K562 (cell line): ENCODE data around the gene NFAM1. TPM values are rescaled to one million over a fixed set of nuclear protein-coding genes. Genes with fewer than 3 reads are reported as not detected.

Experiments used
- BCL6 ChIP-seq: fragments of 250-450 bp; sonication (Bioruptor Pico); IDR thresholded peaks from 2 replicates; pipeline ENCODE4 v1.4.0; 2020
- CEBPB ChIP-seq: fragments of 450-650 bp; IDR thresholded peaks from 2 replicates; pipeline ENCODE4 v1.6.1; 2016; ENCODE audit warnings: missing genetic modification characterization, missing compliant biosample characterization
- EHMT2 ChIP-seq: fragments of 450-650 bp; IDR thresholded peaks from 2 replicates; pipeline ENCODE4 v1.6.1; 2018; ENCODE audit warnings: antibody characterized with exemption
- ETV5 ChIP-seq: sonication (generic); formaldehyde crosslinking; IDR thresholded peaks from 2 replicates; pipeline ENCODE4 v1.4.0; 2020; ENCODE audit warnings: low read depth, mild to moderate bottlenecking, missing genetic modification reagents
- FOXJ2 ChIP-seq: fragments of 200-800 bp; sonication (Bioruptor generic); IDR thresholded peaks from 2 replicates; pipeline ENCODE4 v1.6.1; 2016; ENCODE audit warnings: missing genetic modification characterization, missing compliant biosample characterization
- MCM2 ChIP-seq: fragments of 450-650 bp; IDR thresholded peaks from 2 replicates; pipeline ENCODE4 v1.6.1; 2017; ENCODE audit warnings: low read depth, mild to moderate bottlenecking
- MCM3 ChIP-seq: fragments of 450-650 bp; IDR thresholded peaks from 2 replicates; pipeline ENCODE4 v1.6.1; 2016
- NONO ChIP-seq, 2 experiments: fragments of 200-400 bp in 1 of 2; fragments of 450-650 bp in 1 of 2; formaldehyde crosslinking in 1 of 2; IDR thresholded peaks; 2 replicates each; pipeline ENCODE4 v1.6.1; 2017; ENCODE audit warnings: low read depth in 2 of 2, mild to moderate bottlenecking in 2 of 2, moderate library complexity in 2 of 2, low read length in 1 of 2
- PPARD ChIP-seq: fragments of 250-450 bp; sonication (Bioruptor Pico); IDR thresholded peaks from 2 replicates; pipeline ENCODE4 v1.8.0; 2022; ENCODE audit warnings: inconsistent platforms, mild to moderate bottlenecking, moderate library complexity
- TAL1 ChIP-seq: fragments of 450-650 bp; IDR thresholded peaks from 2 replicates; pipeline ENCODE4 v1.6.1; 2016; ENCODE audit warnings: mild to moderate bottlenecking
- TARDBP ChIP-seq: fragments of 450-650 bp; IDR thresholded peaks from 2 replicates; pipeline ENCODE4 v1.6.1; 2016
- ZBTB1 ChIP-seq: sonication (generic); formaldehyde crosslinking; IDR thresholded peaks from 2 replicates; pipeline ENCODE4 v1.8.1; 2023; ENCODE audit warnings: missing genetic modification reagents, low read depth, mild to moderate bottlenecking, borderline replicate concordance
- ZNF780A ChIP-seq: fragments of 250-450 bp; sonication (Bioruptor Pico); IDR thresholded peaks from 2 replicates; pipeline ENCODE4 v1.5.0; 2021; ENCODE audit warnings: mild to moderate bottlenecking
- polyA plus RNA-seq, 8 experiments: library from polyadenylated mRNA; depleted of rRNA in 4 of 8; stranded (reverse) in 5 of 8; unstranded in 3 of 8; fragments of >200 nt; fragmentation: Nextera tagmentation in 2 of 8; fragmentation: Illumina TruSeq in 1 of 8; extraction: Ambion mirVana in 2 of 8; extraction: Trizol in 1 of 8; gene quantifications; 2 replicates each; pipeline versions ENCODE4 v1.2.1 to v1.2.3, GENCODE V29; 2011 to 2014; ENCODE audit warnings: inconsistent platforms in 1 of 8, missing spikeins in 1 of 8
- total RNA-seq, 7 experiments: library from RNA; depleted of rRNA in 6 of 7; stranded (reverse); fragments of >200 nt in 6 of 7; fragmentation: Illumina TruSeq in 2 of 7; extraction: Trizol in 2 of 7; gene quantifications; 2 replicates each; pipeline versions ENCODE4 v1.2.1 to v1.2.3, GENCODE V29; 2011 to 2021; ENCODE audit warnings: low replicate concordance in 1 of 7
- TF ChIP-seq, protein P1 (sequence below), 2 experiments: fragments of 200-800 bp in 1 of 2; sonication (Bioruptor generic) in 1 of 2; sonication (generic) in 1 of 2; formaldehyde crosslinking in 1 of 2; IDR thresholded peaks in 1 of 2; conservative IDR thresholded peaks in 1 of 2; 2 replicates each; pipeline versions ENCODE4 v1.5.0 to v1.6.1; 2016 to 2020; ENCODE audit warnings: missing compliant biosample characterization in 1 of 2, missing genetic modification characterization in 1 of 2, missing genetic modification reagents in 1 of 2
- TF ChIP-seq, protein P2 (sequence below): sonication (generic); formaldehyde crosslinking; IDR thresholded peaks from 2 replicates; pipeline ENCODE4 v1.8.0; 2023; ENCODE audit warnings: missing genetic modification reagents, mild to moderate bottlenecking, borderline replicate concordance
- TF ChIP-seq, protein P3 (sequence below): sonication (generic); formaldehyde crosslinking; IDR thresholded peaks from 2 replicates; pipeline ENCODE4 v1.8.0; 2022; ENCODE audit warnings: mild to moderate bottlenecking, missing genetic modification reagents, borderline replicate concordance
- TF ChIP-seq, protein P4 (sequence below): fragments of 450-650 bp; formaldehyde crosslinking; IDR thresholded peaks from 2 replicates; pipeline ENCODE4 v1.4.0; 2020; ENCODE audit warnings: mild to moderate bottlenecking, moderate library complexity

Gene NFAM1
- total and polyA plus RNA-seq, 9 of the 15 experiments (the other 6 are each of a cell fraction or from before 2014, with no cell fraction given), result 0.01 to 0.18 (median 0.03) TPM; not detected in 5

DNA sequence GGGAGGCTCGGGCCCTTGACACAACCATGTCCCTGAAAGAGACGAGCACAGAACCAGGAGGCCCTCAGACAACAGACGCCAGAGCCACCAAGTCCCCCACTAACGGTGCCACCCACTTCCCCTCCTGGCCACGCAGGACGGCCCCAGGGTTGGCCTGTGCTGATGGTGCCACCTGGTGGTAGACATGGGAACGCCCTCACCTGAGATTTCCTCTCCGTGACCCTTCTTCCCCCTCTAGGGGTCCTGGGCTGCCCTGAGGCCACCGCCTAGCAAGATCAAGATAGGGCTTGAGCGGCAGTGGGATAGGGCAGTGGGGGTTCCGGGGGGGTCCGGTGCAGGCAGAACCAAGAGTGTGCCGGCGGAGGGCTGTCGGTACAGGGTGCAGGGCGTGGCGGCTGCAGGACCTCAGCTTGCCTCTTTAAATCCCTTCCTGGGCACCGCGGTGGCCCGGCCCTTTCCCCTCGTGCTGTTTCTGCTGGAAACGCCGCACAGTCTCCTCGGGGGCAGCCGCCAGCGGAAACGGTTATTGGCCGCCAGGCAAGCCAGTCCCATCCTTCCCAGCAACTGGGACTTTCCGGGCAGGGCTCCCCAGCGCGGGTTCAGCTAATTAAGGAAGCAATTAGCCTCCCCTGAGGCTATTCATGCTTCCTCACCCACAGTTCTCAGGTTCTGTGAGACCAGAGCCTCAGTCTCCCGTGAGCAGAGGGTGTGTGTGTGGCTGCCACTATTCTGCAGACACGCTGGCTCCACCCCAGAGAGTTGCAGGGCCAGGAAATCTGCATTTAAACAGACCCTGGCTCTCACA is 5.5 kb upstream of the NFAM1 start (continued):
- TF ChIP-seq NONO (IDR thresholded peaks at IDR 0.05; ENCODE audit: low read depth in 2 of 2, low read length in 1 of 2) (no peak), MCM3 (no peak), MCM2 (no peak), ZNF780A (CRISPR knock-in tag) (no peak), FOXJ2 (tag) (no peak), ZBTB1 (no peak), ETV5 (CRISPR knock-in tag) (no peak), TAL1 (no peak), BCL6 (no peak), PPARD (CRISPR knock-in tag) (no peak), TARDBP (no peak), EHMT2 (no peak), CEBPB (tag) (no peak)
- TF ChIP-seq, protein P1, sequence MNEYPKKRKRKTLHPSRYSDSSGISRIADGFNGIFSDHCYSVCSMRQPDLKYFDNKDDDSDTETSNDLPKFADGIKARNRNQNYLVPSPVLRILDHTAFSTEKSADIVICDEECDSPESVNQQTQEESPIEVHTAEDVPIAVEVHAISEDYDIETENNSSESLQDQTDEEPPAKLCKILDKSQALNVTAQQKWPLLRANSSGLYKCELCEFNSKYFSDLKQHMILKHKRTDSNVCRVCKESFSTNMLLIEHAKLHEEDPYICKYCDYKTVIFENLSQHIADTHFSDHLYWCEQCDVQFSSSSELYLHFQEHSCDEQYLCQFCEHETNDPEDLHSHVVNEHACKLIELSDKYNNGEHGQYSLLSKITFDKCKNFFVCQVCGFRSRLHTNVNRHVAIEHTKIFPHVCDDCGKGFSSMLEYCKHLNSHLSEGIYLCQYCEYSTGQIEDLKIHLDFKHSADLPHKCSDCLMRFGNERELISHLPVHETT (CRISPR knock-in tag; conservative IDR thresholded peaks at IDR 0.05 in 1 of 2, IDR thresholded peaks at IDR 0.05 in 1 of 2), result no peak
- TF ChIP-seq, protein P2, sequence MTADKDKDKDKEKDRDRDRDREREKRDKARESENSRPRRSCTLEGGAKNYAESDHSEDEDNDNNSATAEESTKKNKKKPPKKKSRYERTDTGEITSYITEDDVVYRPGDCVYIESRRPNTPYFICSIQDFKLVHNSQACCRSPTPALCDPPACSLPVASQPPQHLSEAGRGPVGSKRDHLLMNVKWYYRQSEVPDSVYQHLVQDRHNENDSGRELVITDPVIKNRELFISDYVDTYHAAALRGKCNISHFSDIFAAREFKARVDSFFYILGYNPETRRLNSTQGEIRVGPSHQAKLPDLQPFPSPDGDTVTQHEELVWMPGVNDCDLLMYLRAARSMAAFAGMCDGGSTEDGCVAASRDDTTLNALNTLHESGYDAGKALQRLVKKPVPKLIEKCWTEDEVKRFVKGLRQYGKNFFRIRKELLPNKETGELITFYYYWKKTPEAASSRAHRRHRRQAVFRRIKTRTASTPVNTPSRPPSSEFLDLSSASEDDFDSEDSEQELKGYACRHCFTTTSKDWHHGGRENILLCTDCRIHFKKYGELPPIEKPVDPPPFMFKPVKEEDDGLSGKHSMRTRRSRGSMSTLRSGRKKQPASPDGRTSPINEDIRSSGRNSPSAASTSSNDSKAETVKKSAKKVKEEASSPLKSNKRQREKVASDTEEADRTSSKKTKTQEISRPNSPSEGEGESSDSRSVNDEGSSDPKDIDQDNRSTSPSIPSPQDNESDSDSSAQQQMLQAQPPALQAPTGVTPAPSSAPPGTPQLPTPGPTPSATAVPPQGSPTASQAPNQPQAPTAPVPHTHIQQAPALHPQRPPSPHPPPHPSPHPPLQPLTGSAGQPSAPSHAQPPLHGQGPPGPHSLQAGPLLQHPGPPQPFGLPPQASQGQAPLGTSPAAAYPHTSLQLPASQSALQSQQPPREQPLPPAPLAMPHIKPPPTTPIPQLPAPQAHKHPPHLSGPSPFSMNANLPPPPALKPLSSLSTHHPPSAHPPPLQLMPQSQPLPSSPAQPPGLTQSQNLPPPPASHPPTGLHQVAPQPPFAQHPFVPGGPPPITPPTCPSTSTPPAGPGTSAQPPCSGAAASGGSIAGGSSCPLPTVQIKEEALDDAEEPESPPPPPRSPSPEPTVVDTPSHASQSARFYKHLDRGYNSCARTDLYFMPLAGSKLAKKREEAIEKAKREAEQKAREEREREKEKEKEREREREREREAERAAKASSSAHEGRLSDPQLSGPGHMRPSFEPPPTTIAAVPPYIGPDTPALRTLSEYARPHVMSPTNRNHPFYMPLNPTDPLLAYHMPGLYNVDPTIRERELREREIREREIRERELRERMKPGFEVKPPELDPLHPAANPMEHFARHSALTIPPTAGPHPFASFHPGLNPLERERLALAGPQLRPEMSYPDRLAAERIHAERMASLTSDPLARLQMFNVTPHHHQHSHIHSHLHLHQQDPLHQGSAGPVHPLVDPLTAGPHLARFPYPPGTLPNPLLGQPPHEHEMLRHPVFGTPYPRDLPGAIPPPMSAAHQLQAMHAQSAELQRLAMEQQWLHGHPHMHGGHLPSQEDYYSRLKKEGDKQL (CRISPR knock-in tag), result no peak
- TF ChIP-seq, protein P3, sequence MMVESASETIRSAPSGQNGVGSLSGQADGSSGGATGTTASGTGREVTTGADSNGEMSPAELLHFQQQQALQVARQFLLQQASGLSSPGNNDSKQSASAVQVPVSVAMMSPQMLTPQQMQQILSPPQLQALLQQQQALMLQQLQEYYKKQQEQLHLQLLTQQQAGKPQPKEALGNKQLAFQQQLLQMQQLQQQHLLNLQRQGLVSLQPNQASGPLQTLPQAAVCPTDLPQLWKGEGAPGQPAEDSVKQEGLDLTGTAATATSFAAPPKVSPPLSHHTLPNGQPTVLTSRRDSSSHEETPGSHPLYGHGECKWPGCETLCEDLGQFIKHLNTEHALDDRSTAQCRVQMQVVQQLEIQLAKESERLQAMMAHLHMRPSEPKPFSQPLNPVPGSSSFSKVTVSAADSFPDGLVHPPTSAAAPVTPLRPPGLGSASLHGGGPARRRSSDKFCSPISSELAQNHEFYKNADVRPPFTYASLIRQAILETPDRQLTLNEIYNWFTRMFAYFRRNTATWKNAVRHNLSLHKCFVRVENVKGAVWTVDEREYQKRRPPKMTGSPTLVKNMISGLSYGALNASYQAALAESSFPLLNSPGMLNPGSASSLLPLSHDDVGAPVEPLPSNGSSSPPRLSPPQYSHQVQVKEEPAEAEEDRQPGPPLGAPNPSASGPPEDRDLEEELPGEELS (CRISPR knock-in tag), result no peak
- TF ChIP-seq, protein P4, sequence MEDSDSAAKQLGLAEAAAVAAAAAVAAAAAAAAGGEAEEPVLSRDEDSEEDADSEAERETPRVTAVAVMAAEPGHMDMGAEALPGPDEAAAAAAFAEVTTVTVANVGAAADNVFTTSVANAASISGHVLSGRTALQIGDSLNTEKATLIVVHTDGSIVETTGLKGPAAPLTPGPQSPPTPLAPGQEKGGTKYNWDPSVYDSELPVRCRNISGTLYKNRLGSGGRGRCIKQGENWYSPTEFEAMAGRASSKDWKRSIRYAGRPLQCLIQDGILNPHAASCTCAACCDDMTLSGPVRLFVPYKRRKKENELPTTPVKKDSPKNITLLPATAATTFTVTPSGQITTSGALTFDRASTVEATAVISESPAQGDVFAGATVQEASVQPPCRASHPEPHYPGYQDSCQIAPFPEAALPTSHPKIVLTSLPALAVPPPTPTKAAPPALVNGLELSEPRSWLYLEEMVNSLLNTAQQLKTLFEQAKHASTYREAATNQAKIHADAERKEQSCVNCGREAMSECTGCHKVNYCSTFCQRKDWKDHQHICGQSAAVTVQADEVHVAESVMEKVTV, result peak; percentile 85
